ENCODE results near the gene DIO1. TPM values are rescaled to one million over a fixed set of nuclear protein-coding genes. Genes with fewer than 3 reads are reported as not detected.

Gene DIO1
- total and polyA plus RNA-seq, 2 donors from 2014 or later, result 2.9 to 40.6 TPM

- no peaks in the 10 kb centered on the region for H3K27me3 ChIP-seq (ENCODE audit: control insufficient read depth, insufficient read depth, low read length)
- FAIRE-seq (no peak), DNase-seq (no peak)
- no peak overlapping the region for H3K4me3 ChIP-seq (ENCODE audit: low read length in 3 of 3)
- no peak overlapping the region for H3K27ac ChIP-seq (ENCODE audit: low read depth in 2 of 2, low read length in 2 of 2)
- H3K4me1 ChIP-seq (ENCODE audit: control insufficient read depth in 2 of 3, insufficient read depth in 2 of 3, low read depth in 1 of 3, low read length in 3 of 3), result peaks cover 0 to 12% (median 0%) of the 10 kb centered on the region in 3 donors
- intact Hi-C loops (cut with DNase I), result loop anchor here (10.0 kb wide), 1 partner anchor 49 kb away; the partner anchor contains the start of gene DIO1
- H3K9me3 ChIP-seq (ENCODE audit: control insufficient read depth in 2 of 3, insufficient read depth in 1 of 3, low read length in 3 of 3), result no peaks in the 10 kb centered on the region
- H3K36me3 ChIP-seq (ENCODE audit: control insufficient read depth in 2 of 3, insufficient read depth in 3 of 3, low read length in 3 of 3), result no peaks in the 10 kb centered on the region
- TF ChIP-seq CTCF (IDR thresholded peaks at IDR 0.05; ENCODE audit: borderline replicate concordance, extremely low read depth, insufficient read depth), result no peak
- H3K9ac ChIP-seq (ENCODE audit: low read length in 3 of 3), result no peak overlapping the region
Observed at GRCh38 chr1:53943490-53944043, 49.6 kb downstream of the DIO1 start.

DNA sequence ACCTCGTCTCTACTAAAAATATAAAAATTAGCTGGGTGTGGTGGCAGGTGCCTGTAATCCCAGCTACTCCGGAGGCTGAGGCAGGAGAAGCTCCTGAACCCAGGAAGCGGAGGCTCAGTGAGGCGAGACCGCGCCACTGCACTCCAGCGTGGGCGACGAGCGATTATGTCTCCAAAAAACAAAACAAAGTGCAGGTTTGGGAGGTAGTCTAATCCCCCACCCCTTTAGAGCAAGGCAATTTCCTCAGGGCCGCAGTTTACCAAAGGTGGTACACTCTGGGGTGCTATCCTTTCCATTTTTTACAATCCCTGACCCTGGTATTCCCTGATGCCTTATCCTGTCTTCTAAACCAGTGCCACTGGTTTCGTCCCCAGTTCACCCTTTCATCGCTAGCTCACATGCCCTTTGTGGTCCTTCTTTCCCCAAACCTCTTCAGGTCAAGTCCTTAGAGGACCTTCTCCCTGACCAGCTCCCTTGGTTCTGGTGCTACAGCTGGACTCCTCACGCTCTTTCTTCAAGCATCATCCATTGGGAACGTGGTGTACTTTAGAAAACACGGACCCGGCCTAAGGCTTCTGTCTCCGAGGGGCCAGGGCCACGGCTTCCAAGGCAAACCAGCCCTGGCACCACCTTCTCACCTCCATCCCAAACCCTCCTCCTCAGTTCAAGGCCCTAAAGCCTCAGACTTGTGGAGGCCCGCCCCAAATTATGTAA, 50.6 kb downstream of the DIO1 start:
- Histone ChIP-seq H3K27ac (ENCODE audit: low read depth in 2 of 2, low read length in 2 of 2) (peak overlapping the region; percentile 89 to 92), H3K27me3 (ENCODE audit: control insufficient read depth, insufficient read depth, low read length) (no peaks in the 10 kb centered on the region), H3K9ac (ENCODE audit: low read length in 3 of 3) (peak overlapping the region; percentile 12 to 82 (median 71)), H3K4me1 (ENCODE audit: control insufficient read depth in 2 of 3, insufficient read depth in 2 of 3, low read depth in 1 of 3, low read length in 3 of 3) (peaks cover 0 to 12% (median 0%) of the 10 kb centered on the region in 3 donors), H3K36me3 (ENCODE audit: control insufficient read depth in 2 of 3, insufficient read depth in 3 of 3, low read length in 3 of 3) (no peaks in the 10 kb centered on the region), H3K9me3 (ENCODE audit: control insufficient read depth in 2 of 3, insufficient read depth in 1 of 3, low read length in 3 of 3) (no peaks in the 10 kb centered on the region), H3K4me3 (ENCODE audit: low read length in 3 of 3) (peak overlapping the region; percentile 74 to 91 (median 85))
- TF ChIP-seq CTCF (IDR thresholded peaks at IDR 0.05; ENCODE audit: borderline replicate concordance, extremely low read depth, insufficient read depth), result no peak
- FAIRE-seq, result no peak
- intact Hi-C loops (cut with DNase I), result loop anchor here (10.0 kb wide), 1 partner anchor 50 kb away; the partner anchor contains the start of gene DIO1
- DNase-seq, result peak in 3 of 5 donors; percentile 12 to 53 (median 38)

DNA sequence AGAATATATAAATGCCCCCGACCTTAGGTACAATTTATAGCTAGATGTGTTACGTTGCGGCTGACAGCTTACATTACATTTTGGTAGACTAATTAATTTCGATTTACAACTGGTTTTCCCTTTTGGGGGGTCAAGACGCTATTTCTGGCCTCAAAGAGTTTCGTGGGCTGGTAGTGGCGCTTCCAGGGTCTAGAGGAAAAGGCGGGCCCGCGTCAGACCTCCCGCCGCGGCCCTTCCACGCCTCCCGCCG, 51.1 kb downstream of the DIO1 start:
- intact Hi-C loops (cut with DNase I), result loop anchor here (10.0 kb wide), 1 partner anchor 50 kb away; the partner anchor contains the start of gene DIO1
- peak overlapping the region; percentile 89 to 92 for H3K27ac ChIP-seq (ENCODE audit: low read depth in 2 of 2, low read length in 2 of 2)
- peak overlapping the region; percentile 74 to 91 (median 85) for H3K4me3 ChIP-seq (ENCODE audit: low read length in 3 of 3)
- H3K4me1 ChIP-seq (ENCODE audit: control insufficient read depth in 2 of 3, insufficient read depth in 2 of 3, low read depth in 1 of 3, low read length in 3 of 3), result peaks cover 0 to 12% (median under 1%) of the 10 kb centered on the region in 3 donors
- TF ChIP-seq CTCF (IDR thresholded peaks at IDR 0.05; ENCODE audit: borderline replicate concordance, extremely low read depth, insufficient read depth), result no peak
- no peaks in the 10 kb centered on the region for H3K36me3 ChIP-seq (ENCODE audit: control insufficient read depth in 2 of 3, insufficient read depth in 3 of 3, low read length in 3 of 3)
- FAIRE-seq (no peak), DNase-seq (no peak)
- no peaks in the 10 kb centered on the region for H3K27me3 ChIP-seq (ENCODE audit: control insufficient read depth, insufficient read depth, low read length)
- H3K9ac ChIP-seq (ENCODE audit: low read length in 3 of 3), result peak overlapping the region; percentile 12 to 82 (median 71)
- H3K9me3 ChIP-seq (ENCODE audit: control insufficient read depth in 2 of 3, insufficient read depth in 1 of 3, low read length in 3 of 3), result no peaks in the 10 kb centered on the region

All from kidney (tissue), 14 donors.